Stromal cell of bone marrow (primary cell): ENCODE data around the gene TAGLN3.

ENCODE experiments used
- DNase-seq: peaks from one replicate; pipeline ENCODE4 v3.0.0-alpha.2; 2012; ENCODE audit warnings: low read depth

The TAGLN3 gene

DNA sequence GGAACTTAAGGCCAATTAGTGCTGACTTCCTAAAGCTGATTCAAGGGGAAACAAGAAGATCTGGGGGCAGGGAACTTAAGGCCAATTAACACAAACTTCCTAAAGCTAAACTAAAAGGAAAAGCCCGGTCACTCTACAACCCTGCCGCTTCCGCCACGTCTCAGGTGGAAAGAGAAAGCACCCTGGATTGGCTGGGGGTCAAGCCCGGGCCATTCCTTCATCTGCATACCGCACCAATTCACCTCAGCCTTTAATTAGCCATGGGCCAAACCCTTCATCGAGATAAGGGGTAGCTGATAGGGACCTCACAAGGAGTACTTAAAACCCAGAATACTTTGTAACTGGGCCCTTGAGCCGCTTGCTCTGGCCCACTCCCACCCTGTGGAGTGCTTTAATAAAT, 50.2 kb downstream of the TAGLN3 start:
- no peak for DNase-seq

DNA sequence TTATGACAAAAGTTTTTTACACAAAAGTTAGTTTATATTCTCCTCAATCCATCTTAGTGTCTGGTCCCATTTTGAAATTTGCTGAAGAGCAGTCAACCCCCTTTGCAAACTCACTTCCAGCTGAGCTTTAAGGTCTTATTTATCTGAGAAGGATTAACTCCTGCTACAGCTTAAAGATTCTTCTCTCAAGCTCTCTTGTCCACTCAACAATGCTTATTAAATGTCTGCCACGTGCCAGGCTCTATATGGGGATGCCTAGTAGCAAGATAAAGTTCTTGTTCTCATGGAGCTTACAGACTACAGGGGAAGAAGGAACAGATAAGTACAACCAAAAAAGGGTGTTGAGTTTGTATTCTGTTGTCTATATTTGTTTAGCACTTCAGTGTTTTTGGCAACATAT, 54.5 kb downstream of the TAGLN3 start:
- DNase-seq, result no peak

DNA sequence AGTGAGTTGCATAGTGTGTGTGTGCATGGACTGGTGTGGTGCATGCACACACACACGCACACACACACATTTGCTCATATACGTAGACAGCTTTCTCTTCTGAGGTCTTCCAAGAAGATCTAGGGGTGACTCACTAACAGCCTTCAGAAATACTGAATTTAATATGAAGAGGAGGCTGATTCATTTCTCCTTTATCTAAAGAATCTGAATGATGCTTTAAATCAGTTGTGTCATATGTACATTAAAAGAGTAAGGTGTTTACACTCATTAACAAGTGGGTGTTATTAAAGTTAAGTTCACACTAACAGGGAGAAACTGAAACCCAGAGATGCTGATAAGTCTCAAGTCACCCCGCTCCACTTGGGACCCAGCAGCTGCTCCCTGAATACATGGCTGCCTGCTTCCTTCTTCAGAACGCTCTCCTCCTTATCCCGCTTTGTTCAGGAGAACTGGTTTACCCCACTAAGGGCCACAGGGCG, 57.8 kb downstream of the TAGLN3 start:
- DNase-seq, result no peak

DNA sequence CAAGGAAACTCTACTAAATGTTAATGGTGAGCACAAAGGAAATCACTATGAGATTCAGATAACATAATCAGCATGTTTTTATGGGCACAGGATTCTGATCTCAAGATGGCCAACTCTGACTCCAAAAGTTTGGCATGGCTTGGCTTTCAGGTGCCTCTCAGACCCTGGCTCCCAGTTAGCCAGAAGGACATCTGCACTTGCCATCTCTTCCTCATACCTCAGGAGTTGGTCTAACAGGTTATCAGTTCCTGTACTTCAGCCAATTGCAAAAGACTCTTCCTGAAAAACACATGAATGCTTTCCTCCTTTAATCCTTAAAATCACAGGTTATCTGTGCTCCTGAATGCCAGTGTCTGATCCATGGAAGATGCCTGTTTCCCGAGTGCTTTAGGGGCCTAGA, 60.8 kb downstream of the TAGLN3 start:
- DNase-seq, result no peak

DNA sequence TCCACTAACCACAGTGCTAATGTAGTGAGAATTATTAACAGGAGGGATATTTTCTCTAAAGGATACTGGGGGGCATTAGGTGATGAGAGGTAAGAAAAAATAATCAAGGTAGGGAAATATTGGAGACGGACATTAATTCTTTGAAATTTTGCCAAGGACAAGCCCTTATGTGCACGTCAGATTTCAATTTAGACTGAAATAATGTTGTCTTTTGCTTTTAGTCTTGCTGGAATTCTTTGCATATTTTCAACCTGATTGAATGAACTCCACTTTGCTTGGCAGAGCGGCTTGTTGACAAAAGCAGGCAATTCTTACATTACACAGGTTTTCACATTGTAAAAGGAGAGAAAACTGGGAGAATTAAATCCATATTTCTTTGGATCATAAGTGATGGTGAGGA, 62.4 kb downstream of the TAGLN3 start:
- no peak for DNase-seq
